IMR-90 (cell line): ENCODE measurements around the gene THRB. TPM values are rescaled to one million over a fixed set of nuclear protein-coding genes. Genes with fewer than 3 reads are reported as not detected.

ENCODE experiments used
- ATAC-seq: fragments of 200-7000 bp; cut with Tn5 transposase; 2 replicates; pipeline ENCODE4 v1.9.1; 2020; ENCODE audit warnings: low read depth, mild to moderate bottlenecking, moderate library complexity
- BruUV-seq: library from RNA; stranded (reverse); fragments of 400-500 nt; replicated peaks from 2 replicates; lab custom pipeline; 2021; lab: Mats Ljungman, UMichigan
- CTCF ChIA-PET: fragments of 300-600 bp; formaldehyde crosslinking; extraction: SDS; loops from one replicate; lab custom pipeline; 2021; ENCODE audit warnings: antibody characterized with exemption; lab: Yijun Ruan, JAX
- POLR2A ChIA-PET: fragments of 300-600 bp; sonication (Branson Sonifier 250); formaldehyde crosslinking; loops from one replicate; lab custom pipeline; 2022; ENCODE audit warnings: antibody characterized with exemption; ENCODE audit not compliant: unreplicated experiment; lab: Charles Lee
- DNase-seq: peaks from one replicate; pipeline ENCODE4 v3.0.0; 2013
- H2AFZ ChIP-seq: replicated peaks from 2 replicates; pipeline ENCODE3; 2013; ENCODE audit warnings: low read length, mild to moderate bottlenecking; ENCODE audit not compliant: poor library complexity
- H2AK5ac ChIP-seq: 2 replicates; pipeline ENCODE4 v1.6.1; 2013; ENCODE audit warnings: low read depth, low read length, inconsistent platforms
- H2AK9ac ChIP-seq: replicated peaks from 2 replicates; pipeline ENCODE3; 2013; ENCODE audit warnings: mild to moderate bottlenecking, low read depth, low read length, moderate library complexity; ENCODE audit not compliant: poor library complexity
- H2BK120ac ChIP-seq: 2 replicates; pipeline ENCODE4 v1.6.1; 2013; ENCODE audit warnings: low read depth, low read length, inconsistent platforms
- H2BK15ac ChIP-seq: 3 replicates; pipeline ENCODE4 v1.6.1; 2013; ENCODE audit warnings: low read depth, low read length, inconsistent platforms
- H2BK20ac ChIP-seq: 2 replicates; pipeline ENCODE4 v1.6.1; 2013; ENCODE audit warnings: low read depth, mild to moderate bottlenecking, inconsistent platforms, low read length, moderate library complexity
- H2BK5ac ChIP-seq: 2 replicates; pipeline ENCODE4 v1.6.1; 2013; ENCODE audit warnings: mild to moderate bottlenecking, low read depth, low read length, inconsistent platforms; ENCODE audit not compliant: poor library complexity, severe bottlenecking
- H3K14ac ChIP-seq: replicated peaks from 2 replicates; pipeline ENCODE4 v1.6.1; 2013; ENCODE audit warnings: low read depth, low read length, inconsistent platforms
- H3K18ac ChIP-seq: 2 replicates; pipeline ENCODE4 v1.6.1; 2013; ENCODE audit warnings: low read depth, low read length, control low read depth
- H3K23ac ChIP-seq: 2 replicates; pipeline ENCODE4 v1.6.1; 2013; ENCODE audit warnings: low read depth, low read length, inconsistent platforms
- H3K27ac ChIP-seq: 2 replicates; pipeline ENCODE4 v1.5.1; 2013; ENCODE audit warnings: mild to moderate bottlenecking, control low read depth, low read length; ENCODE audit not compliant: insufficient read depth
- H3K27me3 ChIP-seq: 2 replicates; pipeline ENCODE4 v1.6.1; 2013; ENCODE audit warnings: low read length; ENCODE audit not compliant: control insufficient read depth, insufficient read depth
- H3K36me3 ChIP-seq: 2 replicates; pipeline ENCODE4 v1.6.1; 2013; ENCODE audit warnings: low read length, mixed read lengths; ENCODE audit not compliant: control insufficient read depth, insufficient read depth
- H3K4ac ChIP-seq: 2 replicates; pipeline ENCODE4 v1.6.1; 2013; ENCODE audit warnings: low read depth, low read length, inconsistent platforms
- H3K4me1 ChIP-seq: 2 replicates; pipeline ENCODE4 v1.6.1; 2013; ENCODE audit warnings: low read length, mixed read lengths; ENCODE audit not compliant: control insufficient read depth, insufficient read depth
- H3K4me2 ChIP-seq: 2 replicates; pipeline ENCODE4 v1.6.1; 2013; ENCODE audit warnings: low read depth, mild to moderate bottlenecking, control low read depth, low read length, moderate library complexity
- H3K4me3 ChIP-seq: 2 replicates; pipeline ENCODE4 v1.5.1; 2013; ENCODE audit warnings: low read depth, mild to moderate bottlenecking, control low read depth, low read length, moderate library complexity; ENCODE audit not compliant: insufficient read depth
- H3K56ac ChIP-seq: 2 replicates; pipeline ENCODE4 v1.6.1; 2013; ENCODE audit warnings: low read length, inconsistent platforms; ENCODE audit not compliant: insufficient read depth; ENCODE audit errors: extremely low read depth
- H3K79me1 ChIP-seq, 2 experiments: 2 replicates each; pipeline ENCODE4 v1.6.1; 2013; ENCODE audit warnings: low read length in 2 of 2, inconsistent platforms in 1 of 2, low read depth in 1 of 2
- H3K9ac ChIP-seq: 2 replicates; pipeline ENCODE4 v1.6.1; 2013; ENCODE audit warnings: low read depth, low read length, control low read depth
- H3K9me1 ChIP-seq: 2 replicates; pipeline ENCODE4 v1.6.1; 2013; ENCODE audit warnings: low read length, inconsistent platforms; ENCODE audit not compliant: insufficient read depth
- H3K9me3 ChIP-seq: 2 replicates; pipeline ENCODE4 v1.6.1; 2013; ENCODE audit warnings: low read length; ENCODE audit not compliant: control insufficient read depth, insufficient read depth
- H4K20me1 ChIP-seq: 2 replicates; pipeline ENCODE4 v1.6.1; 2013; ENCODE audit warnings: low read length, inconsistent platforms; ENCODE audit not compliant: insufficient read depth
- H4K5ac ChIP-seq: 2 replicates; pipeline ENCODE4 v1.6.1; 2013; ENCODE audit warnings: mild to moderate bottlenecking, low read depth, low read length, control low read depth
- H4K8ac ChIP-seq, 2 experiments: 2 replicates each; pipeline ENCODE4 v1.6.1; 2013; ENCODE audit warnings: low read depth in 2 of 2, low read length in 2 of 2, control low read depth in 1 of 2, inconsistent platforms in 1 of 2
- H4K91ac ChIP-seq: 2 replicates; pipeline ENCODE4 v1.6.1; 2013; ENCODE audit warnings: low read depth, low read length, inconsistent platforms; ENCODE audit not compliant: insufficient read depth
- BHLHE40 ChIP-seq: fragments of 150-350 bp; IDR thresholded peaks from 2 replicates; pipeline ENCODE4 v1.6.1; 2016; ENCODE audit warnings: mild to moderate bottlenecking, low read depth, low read length
- CEBPB ChIP-seq: IDR thresholded peaks from 2 replicates; pipeline ENCODE4 v1.6.1; 2012; ENCODE audit warnings: low read depth, low read length, improper control_type of control experiment
- CHD1 ChIP-seq: IDR thresholded peaks from 2 replicates; pipeline ENCODE4 v1.6.1; 2012; ENCODE audit warnings: low read depth, low read length, improper control_type of control experiment
- CTCF ChIP-seq: conservative IDR thresholded peaks from 2 replicates; pipeline ENCODE4 v1.5.1; 2012; ENCODE audit warnings: mild to moderate bottlenecking, low read depth, low read length, improper control_type of control experiment
- ELK1 ChIP-seq: fragments of 150-350 bp; IDR thresholded peaks from 2 replicates; pipeline ENCODE4 v1.6.1; 2016; ENCODE audit warnings: low read depth, mild to moderate bottlenecking, low read length, moderate library complexity, borderline replicate concordance
- FOS ChIP-seq: fragments of 150-350 bp; IDR thresholded peaks from 2 replicates; pipeline ENCODE4 v1.6.1; 2016; ENCODE audit warnings: low read depth, low read length
- MAFK ChIP-seq: IDR thresholded peaks from 2 replicates; pipeline ENCODE4 v1.6.1; 2012; ENCODE audit warnings: low read depth, low read length, improper control_type of control experiment
- MAZ ChIP-seq: IDR thresholded peaks from 2 replicates; pipeline ENCODE4 v1.6.1; 2012; ENCODE audit warnings: low read depth, mild to moderate bottlenecking, low read length, improper control_type of control experiment, moderate library complexity, borderline replicate concordance
- MXI1 ChIP-seq: IDR thresholded peaks from 2 replicates; pipeline ENCODE4 v1.6.1; 2012; ENCODE audit warnings: low read depth, mild to moderate bottlenecking, low read length, moderate library complexity, borderline replicate concordance
- NFE2L2 ChIP-seq: fragments of 150-350 bp; IDR thresholded peaks from 2 replicates; pipeline ENCODE4 v1.6.1; 2016; ENCODE audit warnings: low read depth, mild to moderate bottlenecking, low read length
- POLR2A ChIP-seq: IDR thresholded peaks from 2 replicates; pipeline ENCODE4 v1.6.1; 2012; ENCODE audit warnings: mild to moderate bottlenecking, low read depth, low read length
- RAD21 ChIP-seq: IDR thresholded peaks from 2 replicates; pipeline ENCODE4 v1.6.1; 2012; ENCODE audit warnings: low read length, improper control_type of control experiment
- RCOR1 ChIP-seq: IDR thresholded peaks from 2 replicates; pipeline ENCODE4 v1.6.1; 2012; ENCODE audit warnings: mild to moderate bottlenecking, low read length, improper control_type of control experiment; ENCODE audit not compliant: insufficient replicate concordance
- RFX5 ChIP-seq: IDR thresholded peaks from 2 replicates; pipeline ENCODE4 v1.8.0; 2012; ENCODE audit warnings: low read depth, mild to moderate bottlenecking, low read length, moderate library complexity
- SMC3 ChIP-seq: fragments of 150-350 bp; IDR thresholded peaks from 2 replicates; pipeline ENCODE4 v1.6.1; 2016; ENCODE audit warnings: low read depth, mild to moderate bottlenecking, antibody characterized with exemption, low read length, moderate library complexity
- USF2 ChIP-seq: fragments of 150-350 bp; IDR thresholded peaks from 2 replicates; pipeline ENCODE4 v1.6.1; 2017; ENCODE audit warnings: mild to moderate bottlenecking, antibody characterized with exemption, low read length, low read depth
- WGBS, 2 experiments: methylation state at CpG; one replicate each; pipeline versions ENCODE4 v1.1.5 to v1.1.7; 2013; ENCODE audit warnings: missing lambda C conversion rate in 2 of 2; ENCODE audit not compliant: insufficient read length in 1 of 2; ENCODE audit errors: extremely low coverage in 2 of 2; 5-methylcytosine and 5-hydroxymethylcytosine counted together
- dilution Hi-C: fragments of 300-500 bp; cut with HindIII; formaldehyde crosslinking; loops from one replicate; pipeline ENCODE4 v1.14.3; 2018; ENCODE audit warnings: low sequenced_read_pairs; ENCODE audit not compliant: unreplicated experiment
- in situ Hi-C: fragments of 300-500 bp; cut with MboI; formaldehyde crosslinking; loops from 3 replicates; pipeline ENCODE4 v1.14.3; 2019; ENCODE audit warnings: low sequenced_read_pairs, inconsistent platforms, mixed read lengths
- intact Hi-C: fragments of 100-400 bp; cut with micrococcal nuclease; formaldehyde crosslinking; loops from 2 replicates; pipeline ENCODE4 v1.10.0; 2022
- polyA plus RNA-seq, 3 experiments: library from polyadenylated mRNA; depleted of rRNA; stranded (reverse); fragments of >200 nt; gene quantifications; 2 replicates each; pipeline ENCODE4 v1.2.3, GENCODE V29; 2012; ENCODE audit warnings: low replicate concordance in 1 of 3
- total RNA-seq: library from RNA; depleted of rRNA; stranded (reverse); fragments of >200 nt; gene quantifications from 2 replicates; pipeline ENCODE4 v1.2.3, GENCODE V29; 2012

Gene THRB
- total and polyA plus RNA-seq, 2 of the 4 experiments (the other 2 are of a cell fraction): under 0.01 TPM; not detected in 1

GRCh38 chr3:24338409-24339130, 156.1 kb downstream of the THRB start:
- Histone ChIP-seq H2AK5ac (no peak overlapping the region), H2AK9ac (no peak overlapping the region), H4K20me1 (no peaks in the 10 kb centered on the region), H4K8ac (no peak overlapping the region), H3K4ac (no peak overlapping the region), H3K56ac (no peak overlapping the region), H2BK20ac (no peak overlapping the region), H3K27ac (no peak overlapping the region), H3K27me3 (no peaks in the 10 kb centered on the region; the same call in 1 of the 2 replicates), H3K9me1 (no peaks in the 10 kb centered on the region), H2AFZ (no peak overlapping the region), H4K5ac (no peak overlapping the region), H3K4me1 (no peaks in the 10 kb centered on the region), H2BK5ac (no peak overlapping the region), H4K91ac (no peak overlapping the region), H2BK120ac (no peak overlapping the region), H3K36me3 (no peaks in the 10 kb centered on the region), H3K23ac (no peak overlapping the region), H2BK15ac (no peak overlapping the region), H3K4me2 (no peak overlapping the region), H3K9ac (no peak overlapping the region), H3K18ac (no peak overlapping the region), H3K14ac (no peak overlapping the region), H3K4me3 (no peak overlapping the region), H3K9me3 (no peaks in the 10 kb centered on the region), H3K79me1 (no peaks in the 10 kb centered on the region)
- intact Hi-C loops: no loop called here
- DNase-seq (no peak), ATAC-seq (no peak)
- WGBS, 2 experiments: no CpG with 5 or more reads among the region's 5 CpGs
- dilution Hi-C loops: no loop called here
- no peak for TF ChIP-seq CTCF
- TF ChIP-seq RAD21: no peak
- no peak for TF ChIP-seq BHLHE40
- TF ChIP-seq MAFK: no peak
- no peak for TF ChIP-seq CHD1
- TF ChIP-seq RCOR1: no peak
- TF ChIP-seq MAZ: no peak
- TF ChIP-seq NFE2L2: no peak
- TF ChIP-seq ELK1: no peak
- no peak for TF ChIP-seq RFX5
- no peak for TF ChIP-seq POLR2A
- TF ChIP-seq USF2: no peak
- TF ChIP-seq SMC3: no peak
- TF ChIP-seq CEBPB: no peak
- no peak for TF ChIP-seq FOS
- TF ChIP-seq MXI1: no peak
- BruUV-seq: no TSS peak
- POLR2A ChIA-PET: no interaction called here
- CTCF ChIA-PET: no interaction called here
- in situ Hi-C loops: no loop called here
